GOT3 (cell line): ENCODE measurements around the gene ITIH1.

Source experiments
- DNase-seq: peaks from one replicate; lab custom pipeline; 2025; ENCODE audit warnings: mixed read lengths; lab: John Stamatoyannopoulos, UW

ITIH1 gene

DNA sequence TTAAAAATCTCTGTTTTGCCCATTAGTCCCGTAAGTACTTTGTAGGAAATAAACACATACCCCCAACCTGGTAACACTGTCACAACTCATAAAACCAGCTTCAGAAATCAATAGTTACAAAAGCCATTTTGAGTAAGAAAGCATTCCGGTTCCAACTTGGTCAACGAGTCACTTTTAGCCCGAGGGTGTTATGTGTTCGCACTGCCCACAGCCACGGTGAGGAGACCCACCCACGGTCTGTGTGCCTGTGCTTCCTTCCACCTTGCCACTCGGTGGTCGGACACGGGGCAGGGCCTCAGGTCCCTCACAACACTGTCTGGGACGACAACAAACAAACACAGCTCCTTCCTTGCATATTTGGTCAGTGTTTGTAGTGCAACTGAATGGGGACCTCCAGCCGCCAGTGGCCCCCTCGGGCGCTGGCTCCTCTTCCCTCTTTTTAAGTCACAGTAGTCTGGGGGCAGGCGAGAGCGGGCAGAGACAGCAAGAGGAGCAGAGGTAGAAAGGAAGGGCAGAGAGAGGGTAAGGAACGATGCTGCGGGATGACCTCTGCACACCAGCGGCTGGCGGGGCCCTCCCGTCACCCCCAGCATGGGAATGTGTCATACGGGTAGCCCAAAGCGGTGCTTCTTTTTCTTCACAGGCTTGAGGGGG, 62.6 kb downstream of the ITIH1 start:
- DNase-seq: no peak

DNA sequence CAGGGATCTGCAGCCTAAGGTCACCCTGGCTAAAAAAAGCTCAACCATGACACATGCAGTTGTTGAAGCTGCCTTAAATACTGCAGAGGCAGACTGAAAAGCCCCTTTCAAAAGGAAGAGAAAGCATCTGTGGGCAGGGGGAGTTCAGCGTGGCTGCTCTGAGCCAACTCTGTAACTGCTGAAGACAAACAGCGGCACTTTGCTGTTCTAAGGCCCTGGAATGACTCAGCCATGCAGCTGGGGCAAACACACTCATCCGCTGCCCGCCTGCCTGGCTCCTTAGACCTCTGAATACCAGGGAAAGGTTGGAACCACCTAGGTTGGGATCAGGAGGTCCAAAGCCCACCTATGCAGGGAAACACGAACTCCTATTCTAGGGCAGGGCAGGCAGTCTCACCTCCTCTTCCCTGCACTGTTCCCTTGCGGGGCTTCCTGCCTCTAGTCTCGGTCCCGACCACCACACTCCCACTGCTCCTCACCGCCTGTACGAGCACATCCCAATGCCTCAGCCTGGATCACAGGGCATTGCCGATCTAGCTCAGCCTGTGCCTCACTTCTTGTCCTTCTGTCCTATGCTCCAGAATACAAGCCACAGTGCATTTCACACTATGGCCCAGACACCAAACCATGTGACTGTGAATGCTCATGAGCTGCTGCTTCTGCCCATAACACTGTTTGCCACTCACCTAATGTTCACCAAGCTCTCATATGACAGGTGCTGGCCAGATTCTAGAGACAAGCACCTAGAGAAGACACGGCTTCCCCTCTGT, 64.0 kb downstream of the ITIH1 start:
- no peak for DNase-seq
